NCI-H82 (cell line): ENCODE results near the gene GRIA4.

Source experiments
- DNase-seq: peaks from one replicate; lab custom pipeline; 2025; lab: John Stamatoyannopoulos, UW

Gene GRIA4

DNA sequence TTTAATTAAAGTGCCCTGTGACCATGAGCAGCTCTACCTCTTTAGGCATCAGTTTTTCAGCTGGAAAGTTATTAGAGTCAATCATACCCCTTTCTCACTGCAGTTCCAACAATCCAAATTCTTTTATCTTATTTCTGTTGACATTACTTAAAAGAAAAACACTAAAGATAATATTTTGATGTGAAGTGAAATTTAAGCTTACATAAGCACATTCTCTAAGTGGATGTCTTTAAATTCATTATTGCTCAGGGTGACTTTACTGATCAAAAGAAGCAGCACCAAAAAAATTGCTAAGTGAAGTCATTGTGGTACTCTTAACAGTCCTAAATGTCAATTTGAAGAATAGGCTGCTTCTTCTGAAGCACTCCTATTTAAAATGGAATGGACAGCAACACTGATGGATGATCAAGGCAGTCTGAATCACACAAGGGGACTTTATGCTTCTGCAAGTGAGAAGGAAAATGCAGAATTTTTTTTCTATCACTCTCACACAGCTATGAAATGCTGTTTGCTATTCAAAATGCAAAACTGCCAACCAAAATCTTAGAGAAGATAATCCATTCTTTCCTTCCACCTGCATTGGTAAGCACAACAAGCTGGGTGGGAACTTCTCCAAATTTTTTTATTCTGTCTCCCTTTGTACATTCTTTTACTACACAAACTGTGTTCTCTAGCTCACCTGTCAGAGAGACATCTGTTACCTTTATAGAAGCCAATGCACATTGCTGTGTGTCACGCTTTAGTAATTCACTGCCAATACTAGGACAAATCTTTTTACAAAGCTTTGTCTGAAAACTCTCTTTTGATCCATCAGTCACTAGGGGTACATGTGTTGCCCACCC is 179.9 kb downstream of the GRIA4 start:
- no peak for DNase-seq

DNA sequence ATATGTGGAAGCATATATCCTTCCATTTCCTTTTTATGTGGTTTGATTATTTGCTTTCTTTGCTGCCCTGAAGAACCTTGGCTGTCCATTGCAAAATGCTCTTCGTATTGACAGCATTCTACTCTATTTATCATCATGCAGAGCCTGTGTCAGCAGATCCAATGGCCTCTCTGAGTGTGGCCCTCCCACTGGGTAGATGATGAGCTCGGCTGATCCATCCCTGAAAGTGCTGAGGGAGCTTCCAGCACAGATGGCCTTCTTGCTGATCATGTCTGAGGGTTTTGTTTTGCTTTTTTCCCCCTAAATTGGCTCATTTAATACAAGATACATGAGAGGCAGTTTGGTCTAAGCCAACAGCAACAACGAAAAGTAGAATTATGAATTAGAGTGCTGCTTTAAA is 181.0 kb downstream of the GRIA4 start:
- peak; percentile 41 for DNase-seq

GRCh38 chr11:105793092-105793491 is 183.2 kb downstream of the GRIA4 start:
- DNase-seq, result no peak

GRCh38 chr11:105799263-105799662 is 189.4 kb downstream of the GRIA4 start:
- DNase-seq, result no peak

DNA sequence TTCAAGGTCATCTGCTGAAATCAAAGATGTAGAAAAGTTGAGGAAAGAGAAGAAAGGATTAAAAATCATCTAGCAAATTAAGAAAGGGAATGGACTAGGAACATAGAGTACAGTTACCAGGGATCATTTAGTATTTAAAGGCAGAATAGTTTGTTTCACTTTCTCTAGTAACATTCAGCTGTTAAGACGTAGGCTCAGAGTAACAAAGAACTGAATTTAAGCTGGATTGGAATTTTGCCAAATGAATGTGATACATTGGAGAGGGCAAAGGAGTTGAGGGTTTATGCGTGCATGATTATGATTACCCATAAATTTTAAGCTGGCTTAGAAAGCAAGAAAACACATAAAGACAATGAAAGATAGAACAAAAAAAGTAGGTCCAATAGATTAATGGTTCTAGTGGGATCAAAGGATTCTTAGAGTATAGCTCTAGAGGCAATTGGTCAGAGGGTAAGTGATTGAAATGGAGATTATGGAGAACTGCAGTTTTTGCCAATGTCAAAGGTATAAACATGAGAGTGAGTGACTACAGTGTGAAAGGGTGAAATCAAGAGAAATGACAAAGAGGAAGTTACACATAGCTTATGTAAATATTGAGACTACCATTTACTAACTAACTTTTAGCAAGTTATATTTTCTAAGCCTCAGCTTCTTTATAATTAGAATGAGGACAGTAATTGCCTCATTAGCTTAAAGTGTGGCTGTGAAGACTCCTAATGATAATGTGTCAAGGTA is 190.0 kb downstream of the GRIA4 start:
- peak; percentile 64 for DNase-seq

DNA sequence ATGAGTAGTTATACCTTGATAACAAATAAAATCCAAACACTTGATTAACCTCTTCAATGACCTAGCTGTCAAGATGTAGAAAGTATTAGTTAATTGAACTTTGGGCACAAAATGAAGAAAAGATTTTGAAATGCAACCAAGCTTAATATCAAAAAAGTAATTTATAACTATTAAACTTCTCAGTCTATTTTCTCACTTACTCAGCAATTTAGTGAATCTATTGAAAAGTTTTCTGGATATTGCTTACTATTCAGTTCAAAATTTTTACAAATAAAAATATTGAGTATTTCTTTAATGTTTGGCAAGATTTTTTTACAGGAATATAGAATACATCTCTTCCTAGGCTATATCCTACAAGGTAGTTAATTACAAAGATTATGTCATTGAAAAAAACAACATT is 192.5 kb downstream of the GRIA4 start:
- DNase-seq, result no peak

DNA sequence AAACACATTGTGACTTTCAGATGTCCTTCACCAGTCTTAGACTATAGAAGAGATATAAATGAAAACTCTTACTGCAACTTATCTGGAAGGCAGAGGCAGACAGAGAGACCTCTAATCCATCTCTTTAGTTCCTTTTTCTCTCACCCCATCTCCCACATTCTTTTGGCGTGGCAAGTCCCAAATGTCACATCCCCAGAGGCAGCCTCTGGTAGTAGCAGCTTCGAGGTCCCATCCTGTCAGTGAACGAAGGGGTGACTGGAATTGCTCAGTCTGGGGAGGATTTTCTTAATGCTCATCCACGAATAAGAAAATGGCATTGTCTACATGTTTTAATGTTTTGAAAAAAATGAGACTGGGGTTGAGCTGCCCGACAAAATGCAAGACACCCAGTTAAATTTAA is 201.4 kb downstream of the GRIA4 start:
- DNase-seq, result no peak

DNA sequence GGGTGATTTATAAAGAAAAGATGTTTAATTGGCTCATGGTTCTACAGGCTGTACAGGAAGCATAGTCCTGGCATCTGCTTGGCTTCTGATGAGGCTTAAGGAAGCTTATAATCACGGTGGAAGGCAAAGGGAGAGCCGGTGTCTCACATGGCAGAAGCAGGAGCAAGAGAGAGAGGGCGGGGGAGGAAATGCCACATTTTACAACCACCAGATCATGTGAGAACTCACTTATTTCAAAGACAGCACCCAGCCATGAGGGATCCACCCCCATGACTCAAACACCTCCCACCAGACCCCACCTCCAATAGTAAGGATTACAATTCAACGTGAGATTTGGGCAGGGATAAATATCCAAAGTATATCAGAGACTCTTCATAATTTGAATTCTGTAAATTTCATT is 211.5 kb downstream of the GRIA4 start:
- DNase-seq, result peak; percentile 84

DNA sequence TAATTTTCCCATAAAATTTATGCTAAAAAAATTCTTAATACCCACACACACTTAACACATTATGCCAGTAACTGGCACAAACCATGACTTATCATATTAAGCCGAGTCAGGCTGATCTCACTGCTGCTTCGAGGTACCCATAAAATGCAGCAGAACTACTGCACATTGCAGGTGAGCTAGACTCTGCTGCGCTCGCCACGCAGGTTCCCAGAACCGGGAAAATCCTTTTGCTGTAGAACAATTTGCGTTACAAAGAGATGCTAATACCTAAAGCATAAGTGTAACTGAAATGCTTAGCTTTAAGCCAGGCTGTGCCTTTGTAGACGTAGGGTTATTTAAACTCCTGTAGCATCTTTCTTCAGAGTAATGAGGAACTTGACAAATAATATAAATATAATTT is 211.9 kb downstream of the GRIA4 start:
- no peak for DNase-seq

- peak; percentile 97 for DNase-seq
Observed at GRCh38 chr11:105823495-105824033, 213.7 kb downstream of the GRIA4 start.

DNA sequence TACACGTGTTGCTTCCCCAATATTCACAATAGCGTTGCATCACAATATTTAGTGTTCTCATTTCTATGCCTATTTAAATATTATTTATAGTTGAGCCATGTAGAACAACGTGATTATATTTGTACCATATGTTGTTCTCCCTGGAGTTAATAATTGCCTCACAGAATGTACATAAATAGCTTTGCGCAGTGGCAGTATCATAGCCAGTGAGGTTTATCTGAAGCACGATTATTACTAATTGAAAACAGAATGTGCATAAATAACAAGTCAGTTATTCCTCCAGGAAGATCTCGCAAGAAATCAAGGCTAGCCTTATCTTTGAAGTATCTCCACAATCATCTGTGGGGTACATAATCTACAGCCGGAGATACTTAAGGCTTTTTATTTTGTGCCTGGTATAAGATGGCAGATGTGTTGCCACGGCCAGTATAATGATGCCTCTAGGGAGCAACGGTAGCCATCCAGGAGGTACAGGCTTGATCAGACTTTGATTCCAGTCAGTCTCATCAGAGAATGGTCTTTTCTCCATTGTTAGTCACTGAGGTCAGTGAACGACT is 214.7 kb downstream of the GRIA4 start:
- DNase-seq, result peak; percentile 37

- DNase-seq, result no peak
Observed at GRCh38 chr11:105825141-105825540, 215.3 kb downstream of the GRIA4 start.

DNA sequence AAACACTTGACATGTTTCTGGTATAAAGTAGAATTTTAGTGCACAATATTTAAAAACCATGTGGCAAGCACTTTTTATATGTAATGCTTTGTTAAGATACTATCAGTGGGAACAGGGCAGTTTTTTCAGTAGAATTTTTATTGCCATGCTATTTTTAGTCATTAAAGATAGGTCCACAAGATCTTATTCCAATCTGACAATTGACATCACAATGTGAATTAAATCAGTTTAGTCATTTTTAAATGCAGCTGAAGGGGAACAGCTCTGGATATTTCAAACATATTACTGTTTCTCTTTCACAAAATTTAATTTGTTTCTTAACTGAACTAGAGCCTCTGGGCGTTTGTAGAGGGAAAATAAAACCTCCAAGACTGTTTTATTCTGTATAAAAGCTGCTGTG is 218.0 kb downstream of the GRIA4 start:
- no peak for DNase-seq

- no peak for DNase-seq
Observed at GRCh38 chr11:105829084-105829483, 219.2 kb downstream of the GRIA4 start.

DNA sequence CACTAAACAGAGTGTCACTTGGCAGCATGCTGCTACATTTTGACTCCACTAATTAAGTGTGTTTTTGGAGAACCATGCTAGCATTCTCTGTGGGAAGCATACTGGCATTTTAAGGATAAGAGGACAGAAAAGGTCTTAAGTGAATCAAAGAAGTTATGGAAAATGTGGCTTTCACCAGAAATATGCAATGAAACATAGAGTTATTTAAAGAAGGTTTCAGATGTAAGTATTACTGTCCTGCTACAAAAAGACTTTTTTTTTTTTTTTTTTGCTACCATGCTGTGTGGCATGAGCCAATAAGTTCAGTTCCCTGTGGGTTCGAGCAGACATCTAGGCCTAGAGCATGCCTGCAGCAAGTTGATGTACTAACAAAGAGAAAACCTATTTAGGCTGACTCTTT is 224.6 kb downstream of the GRIA4 start:
- DNase-seq, result no peak

DNA sequence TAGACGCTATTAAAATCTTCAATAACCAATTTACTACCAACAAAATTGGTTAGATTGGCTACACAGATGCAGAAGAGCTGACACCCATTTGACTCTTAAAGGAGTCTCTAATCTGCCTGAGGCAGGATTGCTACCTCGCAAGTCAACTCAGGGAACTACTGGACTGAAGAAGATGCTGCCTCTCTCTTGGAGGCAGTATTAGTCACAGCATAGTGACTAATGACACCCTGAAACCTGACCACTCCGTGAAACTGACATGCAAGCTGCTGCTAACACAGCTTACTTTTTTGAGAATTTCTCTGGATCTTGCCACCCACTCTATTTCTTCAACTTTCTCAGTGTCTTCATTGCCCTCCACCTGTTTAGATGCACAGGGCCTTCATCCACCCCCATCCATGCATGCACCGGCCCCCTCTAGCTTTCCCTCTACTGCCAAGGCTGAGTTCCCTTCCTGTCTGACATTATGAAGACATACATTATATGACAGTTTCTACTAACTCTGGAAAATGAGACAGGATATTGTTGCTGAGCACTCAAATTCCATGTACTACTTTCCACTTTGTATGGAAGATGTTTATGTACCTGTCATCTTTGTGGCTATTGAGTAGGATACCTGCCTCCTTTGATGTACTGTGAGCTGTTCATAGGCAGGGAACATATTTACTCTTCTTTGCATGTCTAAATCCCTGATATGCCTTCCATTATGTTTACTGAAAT is 229.0 kb downstream of the GRIA4 start:
- no peak for DNase-seq

- DNase-seq, result no peak
Observed at GRCh38 chr11:105840391-105840790, 230.5 kb downstream of the GRIA4 start.

GRCh38 chr11:105852403-105852802 is 242.5 kb downstream of the GRIA4 start:
- peak; percentile 59 for DNase-seq

DNA sequence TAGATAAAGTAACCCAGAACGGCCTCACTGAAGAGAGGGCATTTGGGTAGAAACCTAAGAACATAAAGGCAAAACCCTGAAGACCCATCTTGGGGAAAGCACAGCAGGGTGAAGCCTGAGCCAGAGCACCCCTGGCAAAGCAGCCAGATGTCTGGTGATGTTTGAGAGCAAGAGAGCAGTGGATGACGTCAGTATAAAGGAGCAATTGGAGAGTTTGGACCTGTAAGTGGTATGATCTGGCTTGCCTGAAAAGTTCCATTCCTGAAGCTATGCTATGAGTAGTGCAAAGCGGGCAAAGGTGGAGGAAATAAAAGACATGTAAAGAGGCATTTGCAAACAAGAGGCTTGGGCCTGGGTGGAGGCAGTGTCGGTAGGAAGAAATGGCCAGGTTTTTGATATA is 244.4 kb downstream of the GRIA4 start:
- DNase-seq, result no peak

- DNase-seq, result peak; percentile 81
Observed at GRCh38 chr11:105856954-105857353, 247.1 kb downstream of the GRIA4 start.

DNA sequence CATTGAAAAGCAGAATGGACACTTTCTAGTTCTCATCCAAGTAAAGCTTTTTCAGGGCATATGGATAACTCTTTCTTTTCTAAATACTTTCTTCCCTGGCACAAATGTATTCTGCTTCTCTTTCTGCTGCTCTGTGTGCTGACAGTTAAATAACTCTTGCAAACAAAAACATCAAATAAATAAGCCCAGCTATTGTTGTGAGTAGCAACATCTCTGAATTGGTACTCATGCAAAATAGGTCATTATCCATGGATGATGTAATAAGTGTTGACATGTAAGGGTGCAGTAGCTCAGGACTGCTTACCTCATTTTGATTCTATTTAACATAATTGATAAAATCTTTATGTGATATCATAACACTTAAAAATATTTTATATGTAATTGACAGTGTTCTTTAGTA is 247.9 kb downstream of the GRIA4 start:
- no peak for DNase-seq

DNA sequence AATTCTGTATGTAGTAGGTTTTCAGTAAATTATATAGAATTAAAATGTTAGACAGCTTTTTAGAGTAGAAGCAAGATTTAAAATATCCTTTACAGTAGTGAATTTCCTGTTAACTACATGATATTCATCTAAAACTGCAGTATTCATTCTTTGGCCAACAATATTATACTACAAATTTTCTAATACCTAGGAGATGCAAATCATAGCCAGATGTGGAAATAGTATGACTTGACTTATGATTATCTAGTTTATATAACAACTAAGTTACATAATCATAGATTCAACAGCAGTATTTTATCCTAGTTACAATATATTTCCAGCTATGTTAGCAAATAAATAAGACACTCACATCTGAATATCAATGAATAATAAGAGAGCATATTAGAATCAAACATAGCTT is 249.0 kb downstream of the GRIA4 start:
- DNase-seq, result no peak
